ENCODE results near the gene MED25. TPM values are rescaled to one million over a fixed set of nuclear protein-coding genes. Genes with fewer than 3 reads are reported as not detected.

Gene MED25
- total RNA-seq, 1 donor from 2014 or later = 72.2 TPM

GRCh38 chr19:49877020-49877878 is 59.2 kb downstream of the MED25 start, which contains the start of the genes AKT1S1 and TBC1D17:
TSS of gene AKT1S1 (minus strand) at chr19:49877355. CDS start at chr19:49873295, 4,060 bp downstream.
TSS of gene TBC1D17 (plus strand) at chr19:49877702. CDS start at chr19:49877724, 22 bp downstream.
- H4K20me1 ChIP-seq (ENCODE audit: insufficient read depth, low read length) = peaks cover 5% of the 10 kb centered on the region
- peak within 1 kb of the TSS; percentile 100 for H3K27ac ChIP-seq (ENCODE audit: low read depth, low read length)
- H3K4me1 ChIP-seq (ENCODE audit: insufficient read depth, low read length) = peaks cover 20% of the 10 kb centered on the region
- H3K9ac ChIP-seq (ENCODE audit: low read length) = peak within 1 kb of the TSS; percentile 99
- peak within 1 kb of the TSS; percentile 93 for H3K4me2 ChIP-seq (ENCODE audit: low read length)
- H3K9me3 ChIP-seq (ENCODE audit: insufficient read depth, low read depth, low read length) = no peaks in the 10 kb centered on the region
- FAIRE-seq (peak; percentile 97), DNase-seq (ENCODE audit: low read depth) (peak; percentile 100)
- peaks cover 14% of the 10 kb centered on the region for H3K36me3 Mint-ChIP-seq (ENCODE audit: low read depth, unreplicated experiment)
- no peaks in the 10 kb centered on the region for H3K36me3 ChIP-seq (ENCODE audit: insufficient read depth, low read length)
- H3K9me3 Mint-ChIP-seq (ENCODE audit: unreplicated experiment) = no peaks in the 10 kb centered on the region
- peaks cover 3% of the 10 kb centered on the region for H3K4me1 Mint-ChIP-seq (ENCODE audit: low read depth, unreplicated experiment)
- H3K4me3 ChIP-seq (ENCODE audit: insufficient read depth, low read depth, low read length) = peak within 1 kb of the TSS; percentile 88
- H3K27me3 ChIP-seq (ENCODE audit: insufficient read depth, low read length) = no peaks in the 10 kb centered on the region
- TF ChIP-seq EZH2 (IDR thresholded peaks at IDR 0.05; ENCODE audit: insufficient read depth, low read length) (no peak), CTCF (IDR thresholded peaks at IDR 0.05; ENCODE audit: insufficient read depth, low read depth, low read length) (no peak)
- peak within 1 kb of the TSS; percentile 95 for H2AFZ ChIP-seq (ENCODE audit: low read depth, low read length)
- no peak within 1 kb of the TSS for H3K27ac Mint-ChIP-seq (ENCODE audit: unreplicated experiment)
- peaks cover 45% of the 10 kb centered on the region for H3K79me2 ChIP-seq (ENCODE audit: insufficient read depth, low read length)
- no peak within 1 kb of the TSS for H3K4me3 Mint-ChIP-seq (ENCODE audit: unreplicated experiment)
- H3K27me3 Mint-ChIP-seq (ENCODE audit: low read depth, unreplicated experiment) = no peaks in the 10 kb centered on the region

GRCh38 chr19:49877879-49878743 is 60.0 kb downstream of the MED25 start:
- peaks cover 6% of the 10 kb centered on the region for H3K9me3 ChIP-seq (ENCODE audit: insufficient read depth, low read depth, low read length)
- no peak overlapping the region for H3K27ac Mint-ChIP-seq (ENCODE audit: unreplicated experiment)
- H3K4me1 Mint-ChIP-seq (ENCODE audit: low read depth, unreplicated experiment) = peaks cover 3% of the 10 kb centered on the region
- peaks cover 41% of the 10 kb centered on the region for H3K79me2 ChIP-seq (ENCODE audit: insufficient read depth, low read length)
- peaks cover 16% of the 10 kb centered on the region for H3K36me3 Mint-ChIP-seq (ENCODE audit: low read depth, unreplicated experiment)
- H3K36me3 ChIP-seq (ENCODE audit: insufficient read depth, low read length) = peaks cover 5% of the 10 kb centered on the region
- TF ChIP-seq CTCF (IDR thresholded peaks at IDR 0.05; ENCODE audit: insufficient read depth, low read depth, low read length) (no peak), EZH2 (IDR thresholded peaks at IDR 0.05; ENCODE audit: insufficient read depth, low read length) (no peak)
- peak overlapping the region; percentile 84 for H2AFZ ChIP-seq (ENCODE audit: low read depth, low read length)
- no peaks in the 10 kb centered on the region for H3K27me3 Mint-ChIP-seq (ENCODE audit: low read depth, unreplicated experiment)
- no peak overlapping the region for H3K4me3 Mint-ChIP-seq (ENCODE audit: unreplicated experiment)
- H3K4me3 ChIP-seq (ENCODE audit: insufficient read depth, low read depth, low read length) = peak overlapping the region; percentile 88
- FAIRE-seq (no peak), DNase-seq (ENCODE audit: low read depth) (peak; percentile 91)
- H4K20me1 ChIP-seq (ENCODE audit: insufficient read depth, low read length) = peaks cover 5% of the 10 kb centered on the region
- H3K9ac ChIP-seq (ENCODE audit: low read length) = peak overlapping the region; percentile 99
- peaks cover 20% of the 10 kb centered on the region for H3K4me1 ChIP-seq (ENCODE audit: insufficient read depth, low read length)
- no peaks in the 10 kb centered on the region for H3K9me3 Mint-ChIP-seq (ENCODE audit: unreplicated experiment)
- peak overlapping the region; percentile 100 for H3K27ac ChIP-seq (ENCODE audit: low read depth, low read length)
- no peaks in the 10 kb centered on the region for H3K27me3 ChIP-seq (ENCODE audit: insufficient read depth, low read length)
- H3K4me2 ChIP-seq (ENCODE audit: low read length) = peak overlapping the region; percentile 93
